Measurements from ENCODE around the gene BBS4.
"Not testable (repeated sequence)": the region's sequence is repeated elsewhere in the genome, so short reads cannot be mapped to it uniquely, and the experiment has no call there.

The BBS4 gene

GRCh38 chr15:72727154-72727553 is 41.1 kb downstream of the BBS4 start:
- Mint-ChIP-seq H3K27ac (no peak overlapping the region), H3K4me3 (no peak overlapping the region), H3K27me3 (no peaks in the 10 kb centered on the region), H3K9me3 (no peaks in the 10 kb centered on the region), H3K36me3 (peaks cover 10 to 18% of the 10 kb centered on the region in 2 donors), H3K4me1 (peaks cover 0 to 2% of the 10 kb centered on the region in 2 donors)
- no peak for DNase-seq
- no peak for ATAC-seq (replicated peaks)

GRCh38 chr15:72728249-72728648 is 42.2 kb downstream of the BBS4 start:
- peaks cover 14 to 23% of the 10 kb centered on the region in 2 donors for H3K36me3 Mint-ChIP-seq
- not testable (repeated sequence) for DNase-seq; ATAC-seq (replicated peaks); H3K27ac Mint-ChIP-seq; H3K4me1 Mint-ChIP-seq; H3K9me3 Mint-ChIP-seq; H3K4me3 Mint-ChIP-seq; H3K27me3 Mint-ChIP-seq

GRCh38 chr15:72728821-72729220 is 42.8 kb downstream of the BBS4 start:
- Mint-ChIP-seq H3K4me3 (no peak overlapping the region), H3K27ac (no peak overlapping the region), H3K27me3 (no peaks in the 10 kb centered on the region), H3K36me3 (peaks cover 14 to 23% of the 10 kb centered on the region in 2 donors), H3K4me1 (peaks cover 0 to 2% of the 10 kb centered on the region in 2 donors), H3K9me3 (no peaks in the 10 kb centered on the region)
- DNase-seq (no peak), ATAC-seq (replicated peaks) (no peak)

- no peaks in the 10 kb centered on the region for H3K27me3 Mint-ChIP-seq
- no peak overlapping the region for H3K27ac Mint-ChIP-seq
- ATAC-seq (replicated peaks), result no peak
These were observed 46.1 kb downstream of the BBS4 start for GRCh38 chr15:72732086-72732485.

GRCh38 chr15:72732516-72732915 is 46.5 kb downstream of the BBS4 start:
- Mint-ChIP-seq H3K27me3 (no peaks in the 10 kb centered on the region), H3K4me3 (no peak overlapping the region), H3K9me3 (no peaks in the 10 kb centered on the region), H3K4me1 (no peaks in the 10 kb centered on the region), H3K27ac (no peak overlapping the region), H3K36me3 (peaks cover 27 to 42% of the 10 kb centered on the region in 2 donors)
- DNase-seq (no peak), ATAC-seq (replicated peaks) (peak in 1 of 2 donors; percentile 31)

More at GRCh38 chr15:72732086-72732485, 46.1 kb downstream of the BBS4 start:
- H3K9me3 Mint-ChIP-seq, result no peaks in the 10 kb centered on the region
- H3K36me3 Mint-ChIP-seq, result peaks cover 24 to 37% of the 10 kb centered on the region in 2 donors
- H3K4me1 Mint-ChIP-seq, result no peaks in the 10 kb centered on the region
- no peak overlapping the region for H3K4me3 Mint-ChIP-seq
- no peak for DNase-seq

- Mint-ChIP-seq H3K4me1 (peaks cover 0 to 3% of the 10 kb centered on the region in 2 donors), H3K27ac (no peak overlapping the region), H3K36me3 (peaks cover 28 to 51% of the 10 kb centered on the region in 2 donors)
These were observed 48.1 kb downstream of the BBS4 start for GRCh38 chr15:72733941-72734738.

GRCh38 chr15:72735111-72735510 is 49.1 kb downstream of the BBS4 start:
- Mint-ChIP-seq H3K36me3 (peaks cover 37 to 61% of the 10 kb centered on the region in 2 donors), H3K4me3 (no peak overlapping the region), H3K4me1 (peaks cover 9 to 10% of the 10 kb centered on the region in 2 donors), H3K27ac (no peak overlapping the region), H3K27me3 (no peaks in the 10 kb centered on the region), H3K9me3 (peaks cover 0 to 2% of the 10 kb centered on the region in 2 donors)
- DNase-seq, result no peak
- ATAC-seq (replicated peaks), result no peak

More at GRCh38 chr15:72733941-72734738, 48.1 kb downstream of the BBS4 start:
- Mint-ChIP-seq H3K4me3 (no peak overlapping the region), H3K27me3 (no peaks in the 10 kb centered on the region), H3K9me3 (no peaks in the 10 kb centered on the region)
- DNase-seq (no peak), ATAC-seq (replicated peaks) (no peak)

- Mint-ChIP-seq H3K9me3 (peaks cover 0 to 2% of the 10 kb centered on the region in 2 donors), H3K27ac (peak overlapping the region; percentile 65), H3K36me3 (peaks cover 47 to 73% of the 10 kb centered on the region in 2 donors), H3K4me1 (peaks cover 17 to 29% of the 10 kb centered on the region in 2 donors), H3K4me3 (no peak overlapping the region), H3K27me3 (no peaks in the 10 kb centered on the region)
- DNase-seq (no peak), ATAC-seq (replicated peaks) (no peak)
These were observed 51.1 kb downstream of the BBS4 start for GRCh38 chr15:72737061-72737460.

GRCh38 chr15:72737723-72738122 is 51.7 kb downstream of the BBS4 start:
- ATAC-seq (replicated peaks) (no peak), DNase-seq (no peak)

GRCh38 chr15:72740219-72740618 is 54.2 kb downstream of the BBS4 start:
- Mint-ChIP-seq H3K36me3 (peaks cover 43 to 63% of the 10 kb centered on the region in 2 donors), H3K9me3 (peaks cover 0 to 2% of the 10 kb centered on the region in 2 donors), H3K4me3 (no peak overlapping the region), H3K4me1 (peaks cover 17 to 29% of the 10 kb centered on the region in 2 donors), H3K27me3 (no peaks in the 10 kb centered on the region), H3K27ac (no peak overlapping the region)
- ATAC-seq (replicated peaks) (peak; percentile 68), DNase-seq (no peak)

More at GRCh38 chr15:72737723-72738122, 51.7 kb downstream of the BBS4 start:
- H3K4me1 Mint-ChIP-seq, result peaks cover 17 to 29% of the 10 kb centered on the region in 2 donors
- peaks cover 47 to 76% of the 10 kb centered on the region in 2 donors for H3K36me3 Mint-ChIP-seq
- no peak overlapping the region for H3K4me3 Mint-ChIP-seq
- H3K27ac Mint-ChIP-seq, result no peak overlapping the region
- H3K27me3 Mint-ChIP-seq, result no peaks in the 10 kb centered on the region
- H3K9me3 Mint-ChIP-seq, result peaks cover 0 to 2% of the 10 kb centered on the region in 2 donors

GRCh38 chr15:72749700-72750099 is 63.7 kb downstream of the BBS4 start:
- H3K9me3 Mint-ChIP-seq, result peaks cover 0 to 3% of the 10 kb centered on the region in 2 donors
- H3K27me3 Mint-ChIP-seq, result no peaks in the 10 kb centered on the region
- DNase-seq (no peak), ATAC-seq (replicated peaks) (no peak)
- H3K27ac Mint-ChIP-seq, result no peak overlapping the region
- peaks cover 28 to 33% of the 10 kb centered on the region in 2 donors for H3K4me1 Mint-ChIP-seq
- H3K4me3 Mint-ChIP-seq, result no peak overlapping the region
- H3K36me3 Mint-ChIP-seq, result peaks cover 37 to 66% of the 10 kb centered on the region in 2 donors

- peaks cover 44 to 75% of the 10 kb centered on the region in 2 donors for H3K36me3 Mint-ChIP-seq
- peak; percentile 20 for DNase-seq
- peak overlapping the region; percentile 60 for H3K27ac Mint-ChIP-seq
- peak; percentile 88 to 92 for ATAC-seq (replicated peaks)
- H3K9me3 Mint-ChIP-seq, result peaks cover 0 to 2% of the 10 kb centered on the region in 2 donors
- peak overlapping the region in 1 of 2 donors; percentile 10 for H3K4me3 Mint-ChIP-seq
- peaks cover 28 to 33% of the 10 kb centered on the region in 2 donors for H3K4me1 Mint-ChIP-seq
- no peaks in the 10 kb centered on the region for H3K27me3 Mint-ChIP-seq
These were observed 65.9 kb downstream of the BBS4 start for GRCh38 chr15:72751751-72752455.

GRCh38 chr15:72754096-72754495 is 68.1 kb downstream of the BBS4 start:
- Mint-ChIP-seq H3K4me1 (peaks cover 28 to 33% of the 10 kb centered on the region in 2 donors), H3K4me3 (no peak overlapping the region), H3K27me3 (no peaks in the 10 kb centered on the region), H3K27ac (no peak overlapping the region), H3K9me3 (no peaks in the 10 kb centered on the region), H3K36me3 (peaks cover 54 to 78% of the 10 kb centered on the region in 2 donors)
- DNase-seq, result no peak
- no peak for ATAC-seq (replicated peaks)

- Mint-ChIP-seq H3K27me3 (no peaks in the 10 kb centered on the region), H3K9me3 (no peaks in the 10 kb centered on the region), H3K4me1 (peaks cover 14 to 15% of the 10 kb centered on the region in 2 donors), H3K36me3 (peaks cover 66 to 78% of the 10 kb centered on the region in 2 donors), H3K27ac (peak overlapping the region; percentile 42), H3K4me3 (no peak overlapping the region)
- no peak for DNase-seq
- ATAC-seq (replicated peaks), result no peak
These were observed 72.2 kb downstream of the BBS4 start for GRCh38 chr15:72758182-72758581.

Data from stimulated activated naive B cell treated with anti-CD40 and anti-IgM and Interleukin-4, amounts not matched to agents 10 μg/mL and 1 μg/mL and 100 μg/mL, for 72 hours (primary cell).